NCI-H146 (cell line): Measurements from ENCODE around the gene NUTM1.
"Not testable (repeated sequence)": the region's sequence is repeated elsewhere in the genome, so short reads cannot be mapped to it uniquely, and the experiment has no call there.

ENCODE experiments used
- DNase-seq: peaks from one replicate; lab custom pipeline; 2025; lab: John Stamatoyannopoulos, UW

Gene NUTM1

GRCh38 chr15:34336231-34336990 lies 6.7 kb upstream of the NUTM1 start:
- no peak for DNase-seq

DNA sequence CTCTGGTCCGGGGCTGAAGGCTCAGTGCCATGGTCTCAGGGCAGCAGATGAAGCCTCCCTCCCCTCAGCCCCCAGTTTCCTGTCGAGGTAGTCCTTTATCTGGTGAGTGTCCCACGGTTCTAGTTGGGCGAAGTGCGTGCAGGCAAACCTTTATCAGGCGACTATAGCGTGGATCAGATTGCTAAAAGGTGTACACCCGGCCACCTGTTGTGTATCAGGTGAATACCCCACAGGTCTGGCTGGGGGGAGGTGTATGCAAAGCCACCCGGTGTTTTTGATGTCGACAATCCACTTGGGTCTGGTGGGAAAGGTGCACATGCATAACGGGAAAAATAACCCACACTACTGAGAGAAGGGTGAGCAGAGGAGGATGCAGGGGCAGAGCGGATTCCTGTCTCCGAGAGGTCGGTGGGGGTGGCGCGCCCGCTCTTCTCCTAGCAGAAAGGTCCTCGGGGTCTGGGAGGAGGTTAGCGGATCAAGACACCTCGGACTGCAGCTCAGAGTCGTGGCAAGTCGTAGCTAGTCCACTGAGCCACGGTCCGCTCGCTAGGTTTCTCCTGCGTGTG lies 6.0 kb upstream of the NUTM1 start:
- peak; percentile 43 for DNase-seq

GRCh38 chr15:34337557-34338306 lies 5.4 kb upstream of the NUTM1 start, which contains the start of gene SLC12A6:
TSS of gene SLC12A6 (minus strand) at chr15:34337781. CDS start at chr15:34336680, 1,101 bp downstream.
- DNase-seq = peak; percentile 86

GRCh38 chr15:34338347-34338746 lies 4.8 kb upstream of the NUTM1 start:
- DNase-seq = no peak

GRCh38 chr15:34339946-34340345 lies 3.2 kb upstream of the NUTM1 start:
- no peak for DNase-seq

GRCh38 chr15:34341381-34342212 lies 1.5 kb upstream of the NUTM1 start:
- DNase-seq = no peak

GRCh38 chr15:34342213-34342736 lies 840 bp upstream of the NUTM1 start:
- peak; percentile 1 for DNase-seq

- DNase-seq = no peak
Measured at GRCh38 chr15:34347951-34348638, 5.0 kb downstream of the NUTM1 start.

DNA sequence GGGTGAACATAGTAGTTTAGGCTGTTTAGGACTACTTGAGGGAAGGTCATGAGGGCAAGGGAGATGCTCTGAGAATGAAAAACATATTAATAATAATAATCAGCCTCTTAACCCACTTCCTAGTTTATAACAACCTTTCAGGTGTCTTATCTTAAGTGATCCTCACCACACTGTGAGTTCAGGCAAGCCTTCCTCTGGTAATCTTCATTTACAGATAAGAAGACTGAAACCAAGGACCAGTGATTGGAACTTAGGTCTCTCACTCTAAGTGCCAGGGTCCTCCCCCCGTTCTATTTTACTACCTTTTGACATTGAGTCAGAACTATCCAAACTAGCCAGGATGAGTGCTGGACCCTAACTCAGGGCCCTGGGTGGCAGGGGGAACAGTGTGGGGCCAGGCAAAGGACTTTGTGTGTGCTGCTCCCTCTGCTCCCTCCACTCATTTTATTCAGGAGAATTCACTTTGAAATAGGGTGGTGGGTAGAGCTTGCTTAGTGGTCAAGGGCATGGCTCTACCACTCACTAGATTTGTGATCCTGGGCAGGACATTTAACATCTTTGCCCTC lies 5.7 kb downstream of the NUTM1 start:
- DNase-seq = no peak

DNA sequence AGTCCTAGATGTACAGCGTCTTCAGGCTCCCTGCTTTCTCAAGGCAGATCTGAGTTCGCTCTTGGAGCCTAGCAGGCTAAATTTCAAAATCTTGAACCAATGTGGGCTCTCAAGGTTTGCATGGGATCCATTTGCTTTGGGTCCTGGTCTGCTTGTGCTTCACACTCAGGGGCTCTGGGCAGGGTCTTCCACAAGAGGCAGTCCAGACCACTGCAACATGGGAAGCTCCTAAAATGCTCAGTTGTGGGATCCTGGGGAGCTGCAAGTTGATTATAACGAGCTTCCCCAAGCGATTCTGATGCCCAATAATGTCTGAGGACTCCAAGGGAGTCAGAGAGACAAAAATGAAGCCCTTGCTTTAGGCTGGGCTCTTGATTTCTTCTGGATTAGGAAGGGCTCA lies 6.7 kb downstream of the NUTM1 start:
- no peak for DNase-seq

DNA sequence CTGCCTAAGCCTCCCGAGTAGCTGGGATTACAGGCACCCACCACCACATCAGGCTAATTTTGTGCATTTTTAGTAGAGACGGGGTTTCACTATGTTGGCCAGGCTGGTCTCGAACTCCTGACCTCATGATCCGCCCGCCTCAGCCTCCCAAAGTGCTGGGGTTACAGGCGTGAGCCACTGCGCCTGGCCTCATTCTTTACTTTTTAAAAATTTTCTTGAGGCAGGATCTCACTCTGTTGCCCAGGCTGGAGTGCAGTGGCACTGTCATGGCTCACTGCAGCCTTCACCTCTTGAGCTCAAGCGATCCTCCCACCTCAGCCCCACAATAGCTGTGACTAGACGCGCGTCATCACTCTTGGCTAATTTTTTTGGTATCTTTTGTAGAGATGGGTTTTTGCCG lies 9.9 kb downstream of the NUTM1 start:
- not testable (repeated sequence) for DNase-seq

- no peak for DNase-seq
Measured at GRCh38 chr15:34353627-34354026, 10.5 kb downstream of the NUTM1 start.

DNA sequence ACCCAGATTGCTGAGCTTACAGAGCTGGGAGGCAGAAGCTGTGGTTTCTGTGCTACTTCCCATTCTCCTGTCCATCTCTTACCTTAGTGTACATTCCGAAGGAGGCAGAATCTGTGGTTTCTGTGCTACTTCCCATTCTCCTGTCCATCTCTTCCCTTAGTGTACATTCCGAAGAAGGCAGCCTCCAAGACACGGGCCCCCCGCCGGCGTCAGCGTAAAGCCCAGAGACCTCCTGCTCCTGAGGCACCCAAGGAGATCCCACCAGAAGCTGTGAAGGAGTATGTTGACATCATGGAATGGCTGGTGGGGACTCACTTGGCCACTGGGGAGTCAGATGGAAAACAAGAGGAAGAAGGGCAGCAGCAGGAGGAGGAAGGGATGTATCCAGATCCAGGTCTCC lies 11.2 kb downstream of the NUTM1 start:
- no peak for DNase-seq

- no peak for DNase-seq
Measured at GRCh38 chr15:34355241-34355640, 12.1 kb downstream of the NUTM1 start.

DNA sequence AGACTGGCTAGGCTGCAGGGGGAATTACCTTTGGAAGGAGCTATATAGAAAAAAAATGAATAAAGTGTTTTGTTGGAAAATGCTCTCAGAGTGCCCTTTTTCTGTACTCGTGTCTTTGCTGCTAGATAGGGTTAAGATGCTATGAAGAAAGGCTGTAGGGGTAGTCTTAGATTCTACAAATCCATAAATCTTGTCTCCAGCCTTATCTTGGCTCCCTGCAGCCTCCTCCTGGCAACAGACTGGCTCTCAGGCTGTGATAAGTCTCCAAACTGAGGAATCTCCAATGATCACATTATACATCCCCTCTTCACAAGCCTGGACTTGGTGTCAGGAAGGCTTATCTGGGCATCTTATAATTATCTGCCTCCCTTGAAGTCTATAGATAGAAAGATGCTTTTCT lies 14.5 kb downstream of the NUTM1 start:
- DNase-seq = no peak

DNA sequence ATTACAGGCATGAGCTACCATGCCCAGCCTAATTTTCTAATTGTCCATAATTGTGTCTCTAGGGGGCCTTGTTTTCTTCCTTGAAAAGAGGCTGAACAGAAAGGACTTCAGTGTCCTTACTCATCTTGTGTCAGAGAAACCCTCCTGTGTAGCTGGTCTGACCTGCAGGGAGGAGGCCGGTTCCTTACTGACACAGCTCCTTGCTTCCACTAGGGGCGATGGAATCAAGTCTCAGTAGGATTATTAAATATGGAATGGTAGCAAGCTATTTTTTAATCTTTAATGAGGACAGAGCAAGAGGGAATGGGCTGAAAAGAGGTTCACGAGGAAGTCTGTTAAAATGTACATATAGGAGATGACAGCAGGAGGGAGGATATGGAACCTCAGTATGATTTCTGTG lies 15.3 kb downstream of the NUTM1 start:
- no peak for DNase-seq

- DNase-seq = no peak
Measured at GRCh38 chr15:34358948-34359347, 15.8 kb downstream of the NUTM1 start.

- no peak for DNase-seq
Measured at GRCh38 chr15:34359416-34359815, 16.3 kb downstream of the NUTM1 start.

DNA sequence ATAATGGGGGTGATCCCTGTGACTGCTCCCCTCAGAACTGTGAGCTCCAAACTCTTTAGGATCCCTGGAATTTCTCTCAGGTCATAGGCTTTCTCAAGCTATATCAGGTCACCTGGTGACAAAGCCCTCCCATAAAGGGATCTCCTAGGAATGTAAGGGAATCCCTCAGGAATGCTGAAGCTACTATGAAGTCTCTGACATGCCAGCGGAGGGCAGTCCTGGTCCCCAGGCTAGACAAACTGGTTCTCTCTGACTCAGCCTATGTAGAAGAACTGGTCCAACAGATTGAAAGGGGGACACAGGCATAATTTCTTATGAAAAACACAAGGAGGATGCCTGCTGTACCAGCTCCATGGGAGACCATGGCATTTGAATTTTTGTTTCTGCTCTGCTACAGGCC lies 17.2 kb downstream of the NUTM1 start:
- DNase-seq = no peak

DNA sequence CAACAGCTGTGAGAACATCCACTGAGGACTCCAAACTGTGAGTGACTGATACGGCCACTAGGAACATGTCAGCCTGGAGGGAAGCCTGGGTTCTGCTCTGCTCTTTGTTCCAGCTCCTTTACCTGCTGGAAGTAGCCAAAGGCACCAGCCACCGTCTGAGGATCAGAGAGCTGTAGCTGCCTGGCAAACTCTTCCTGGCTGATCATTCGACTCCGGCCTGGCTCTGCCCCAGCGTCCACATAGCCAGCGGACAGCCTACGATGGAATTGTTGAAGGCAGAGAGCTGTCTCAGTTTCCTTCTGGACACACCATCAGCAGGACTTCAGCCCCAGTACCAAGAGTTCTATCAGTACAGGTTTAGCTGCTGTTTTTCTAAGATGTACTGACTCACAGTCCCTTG lies 18.2 kb downstream of the NUTM1 start:
- DNase-seq = no peak
